COLO829 (cell line): ENCODE results near the gene RAI1.
A peak's percentile ranks its signal among the peaks of the same experiment; 100 is the strongest.

Source experiments
- DNase-seq: peaks from one replicate; pipeline ENCODE4 v3.0.0; 2012; ENCODE audit warnings: low spot score

Gene RAI1

GRCh38 chr17:17732892-17733670 is 51.8 kb downstream of the RAI1 start:
- peak; percentile 76 for DNase-seq

- no peak for DNase-seq
These were observed 55.2 kb downstream of the RAI1 start for GRCh38 chr17:17736205-17737183.

- DNase-seq, result no peak
These were observed 57.0 kb downstream of the RAI1 start for GRCh38 chr17:17737961-17738894.

- no peak for DNase-seq
These were observed 57.6 kb downstream of the RAI1 start for GRCh38 chr17:17738901-17739300.

GRCh38 chr17:17739388-17740066 is 58.3 kb downstream of the RAI1 start:
- no peak for DNase-seq

- DNase-seq, result no peak
These were observed 59.5 kb downstream of the RAI1 start for GRCh38 chr17:17740615-17741348.

GRCh38 chr17:17741349-17742023 is 60.2 kb downstream of the RAI1 start:
- peak; percentile 59 for DNase-seq

GRCh38 chr17:17742133-17742621 is 60.9 kb downstream of the RAI1 start:
- no peak for DNase-seq

GRCh38 chr17:17742688-17743390 is 61.6 kb downstream of the RAI1 start:
- no peak for DNase-seq

GRCh38 chr17:17743391-17744112 is 62.3 kb downstream of the RAI1 start:
- DNase-seq, result no peak

- DNase-seq, result no peak
These were observed 62.9 kb downstream of the RAI1 start for GRCh38 chr17:17744116-17744515.

- DNase-seq, result no peak
These were observed 64.5 kb downstream of the RAI1 start for GRCh38 chr17:17745476-17746455.

- DNase-seq, result no peak
These were observed 66.9 kb downstream of the RAI1 start for GRCh38 chr17:17748179-17748578.

GRCh38 chr17:17748604-17749003 is 67.3 kb downstream of the RAI1 start:
- DNase-seq, result no peak

GRCh38 chr17:17749025-17749772 is 67.9 kb downstream of the RAI1 start:
- DNase-seq, result no peak

GRCh38 chr17:17749921-17750320 is 68.7 kb downstream of the RAI1 start:
- DNase-seq, result no peak

GRCh38 chr17:17750881-17751280 is 69.6 kb downstream of the RAI1 start:
- DNase-seq, result no peak
